Endometrial microvascular endothelial cells (primary cell): ENCODE measurements around the gene CBX5. TPM values are rescaled to one million over a fixed set of nuclear protein-coding genes. Genes with fewer than 3 reads are reported as not detected.
"Not testable (repeated sequence)": the region's sequence is repeated elsewhere in the genome, so short reads cannot be mapped to it uniquely, and the experiment has no call there.

Experiments
- in situ Hi-C: cut with HindIII; loops from 2 replicates; pipeline ENCODE4 v1.10.0; 2017; ENCODE audit warnings: low sequenced_read_pairs, low pct_unique_long_range_greater_than_20kb; ENCODE audit errors: inconsistent ontology term
- total RNA-seq: library from RNA; depleted of rRNA; stranded (reverse); fragments of >200 nt; gene quantifications from one replicate; pipeline ENCODE4 v1.2.3, GENCODE V29; 2015; ENCODE audit errors: inconsistent ontology term

Gene CBX5
- total RNA-seq, 1 donor from 2014 or later: 57.1 TPM

GRCh38 chr12:54191550-54192022, 88.3 kb downstream of the CBX5 start:
- in situ Hi-C loops: no loop called here

GRCh38 chr12:54191126-54191525, 88.8 kb downstream of the CBX5 start:
- in situ Hi-C loops: no loop called here

DNA sequence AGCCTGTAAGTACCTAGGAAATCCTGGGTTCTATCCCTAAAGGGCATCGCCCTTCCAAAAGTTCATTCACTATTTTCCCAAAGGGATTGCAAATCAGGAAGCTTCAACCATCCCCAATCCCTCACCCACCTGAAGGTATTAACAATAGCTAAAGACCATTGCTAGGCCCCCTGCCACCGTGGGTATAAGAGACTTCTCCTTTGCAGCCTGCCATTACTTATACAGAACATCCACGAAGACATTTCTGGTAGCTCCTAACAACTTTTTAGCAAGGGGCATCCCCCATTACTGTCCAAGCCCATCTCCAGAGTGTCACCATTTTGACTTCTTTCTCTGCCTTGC, 90.8 kb downstream of the CBX5 start:
- in situ Hi-C loops: no loop called here

- in situ Hi-C loops: no loop called here
These were observed 92.8 kb downstream of the CBX5 start for GRCh38 chr12:54187075-54187474.

DNA sequence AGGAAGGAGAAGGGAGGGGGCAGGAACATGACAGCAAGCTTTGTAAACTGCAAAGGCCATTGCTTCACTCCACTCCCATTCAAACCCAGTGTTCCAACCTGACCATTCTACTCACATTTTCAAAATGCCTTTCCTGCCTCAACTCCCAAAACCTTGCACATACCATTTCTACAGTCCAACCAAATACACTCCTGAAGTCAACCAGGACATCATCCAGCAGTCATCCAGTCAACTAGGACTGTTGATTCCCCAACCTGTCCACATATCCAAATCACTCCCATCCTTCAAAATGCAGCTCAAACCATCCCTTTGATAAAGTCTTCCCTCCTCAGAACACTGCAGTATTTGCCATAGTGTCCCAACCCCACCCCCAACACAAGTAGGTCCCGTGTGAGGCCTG, 94.0 kb downstream of the CBX5 start:
- in situ Hi-C loops: no loop called here

GRCh38 chr12:54185297-54185696, 94.6 kb downstream of the CBX5 start:
- in situ Hi-C loops: not testable (repeated sequence)

GRCh38 chr12:54184024-54184805, 95.7 kb downstream of the CBX5 start:
- in situ Hi-C loops: no loop called here

DNA sequence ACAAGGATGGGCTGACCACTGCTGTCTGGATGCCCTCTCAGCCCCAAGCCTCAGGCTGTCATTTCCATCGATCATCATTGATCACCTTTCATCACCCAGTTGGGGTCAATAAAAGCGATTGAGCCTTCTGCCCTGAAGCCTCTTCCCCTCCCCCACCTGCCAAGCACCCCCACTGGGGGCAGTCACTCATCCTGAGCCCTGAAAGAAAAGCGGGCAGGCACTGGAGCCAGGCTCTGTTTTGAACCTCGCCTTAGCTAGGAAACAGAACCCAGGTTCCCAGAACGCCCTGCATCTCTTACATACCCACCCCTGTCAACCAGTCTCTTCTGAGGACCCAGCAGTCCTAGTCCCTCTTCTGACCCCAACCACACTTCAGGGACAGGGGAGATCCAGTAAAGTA, 96.9 kb downstream of the CBX5 start:
- in situ Hi-C loops: no loop called here

DNA sequence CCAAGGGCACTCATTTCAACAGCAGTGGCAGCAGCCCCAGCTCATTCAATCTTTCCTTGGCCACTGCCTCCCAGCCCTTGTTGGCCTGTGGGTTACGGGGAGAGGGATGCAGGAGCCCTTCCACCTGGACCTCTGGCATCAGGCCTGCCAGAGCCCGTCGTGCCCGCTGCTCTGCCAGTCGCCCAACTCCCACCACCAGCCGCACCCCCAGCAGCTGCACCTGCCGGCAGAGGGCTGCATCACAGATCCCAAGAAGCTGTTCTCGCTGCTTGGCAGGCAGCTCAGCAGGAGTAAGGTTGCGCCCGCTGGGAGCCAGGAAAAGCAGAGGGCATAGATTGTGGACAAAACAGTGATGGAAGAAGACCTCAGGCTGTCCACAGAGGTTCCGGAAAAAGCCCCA, 97.8 kb downstream of the CBX5 start:
- in situ Hi-C loops: no loop called here

Other genes with a start within 250 kb of the CBX5 start
- not detected for gene HOXC5, start 247.1 kb downstream of the CBX5 start, total RNA-seq
- not detected for gene HOXC4, start 226.3 kb downstream of the CBX5 start, total RNA-seq
- gene SMUG1, start 91.1 kb downstream of the CBX5 start, total RNA-seq: 72.7 TPM
- 737 TPM for gene HNRNPA1, start 604 bp upstream of the CBX5 start, total RNA-seq
- not detected for gene NFE2, start 20.9 kb upstream of the CBX5 start, total RNA-seq
- gene COPZ1, start 45.0 kb upstream of the CBX5 start, total RNA-seq: 178 TPM
- gene GPR84, start 84.4 kb upstream of the CBX5 start, total RNA-seq: not detected
- 0.65 TPM for gene ZNF385A, start 104.6 kb upstream of the CBX5 start, total RNA-seq
- 1,308 TPM for gene ITGA5, start 139.1 kb upstream of the CBX5 start, total RNA-seq
- 0.56 TPM for gene GTSF1, start 193.5 kb upstream of the CBX5 start, total RNA-seq
- gene NCKAP1L, start 217.6 kb upstream of the CBX5 start, total RNA-seq: 0.65 TPM